Activated CD4-positive, alpha-beta T cell treated with anti-CD3 and anti-CD28 coated beads, Interleukin-2, Interleukin-4, amounts not matched to agents 100 ng/mL and 50 ng/mL, durations not matched to agents 16 hours and 8 hours (primary cell): ENCODE results near the gene SOX18.

Experiments
- DNase-seq: peaks from one replicate; pipeline ENCODE4 v3.0.0-alpha.2; 2020; ENCODE audit warnings: low spot score

SOX18 gene

GRCh38 chr20:64038565-64039292 is 10.7 kb downstream of the SOX18 start:
- peak; percentile 74 for DNase-seq

- DNase-seq, result no peak
Measured at GRCh38 chr20:64038224-64038564, 11.2 kb downstream of the SOX18 start.

GRCh38 chr20:64037498-64038213 is 11.8 kb downstream of the SOX18 start:
- no peak for DNase-seq

DNA sequence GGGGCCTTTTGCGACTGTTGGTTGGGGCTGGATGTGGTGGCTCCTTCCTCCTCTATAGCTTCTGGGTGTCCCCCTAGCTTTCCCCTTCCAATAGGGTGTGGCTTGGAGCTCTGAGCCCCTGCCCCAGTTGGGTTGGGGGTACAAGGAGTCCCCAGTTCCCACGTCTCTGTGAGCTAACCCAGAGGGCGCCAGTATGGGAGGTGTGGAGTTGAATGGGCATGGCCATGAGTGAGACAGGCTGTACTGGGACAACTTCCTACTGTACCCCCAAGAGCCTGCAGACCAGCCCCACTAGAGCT is 12.3 kb downstream of the SOX18 start:
- no peak for DNase-seq

DNA sequence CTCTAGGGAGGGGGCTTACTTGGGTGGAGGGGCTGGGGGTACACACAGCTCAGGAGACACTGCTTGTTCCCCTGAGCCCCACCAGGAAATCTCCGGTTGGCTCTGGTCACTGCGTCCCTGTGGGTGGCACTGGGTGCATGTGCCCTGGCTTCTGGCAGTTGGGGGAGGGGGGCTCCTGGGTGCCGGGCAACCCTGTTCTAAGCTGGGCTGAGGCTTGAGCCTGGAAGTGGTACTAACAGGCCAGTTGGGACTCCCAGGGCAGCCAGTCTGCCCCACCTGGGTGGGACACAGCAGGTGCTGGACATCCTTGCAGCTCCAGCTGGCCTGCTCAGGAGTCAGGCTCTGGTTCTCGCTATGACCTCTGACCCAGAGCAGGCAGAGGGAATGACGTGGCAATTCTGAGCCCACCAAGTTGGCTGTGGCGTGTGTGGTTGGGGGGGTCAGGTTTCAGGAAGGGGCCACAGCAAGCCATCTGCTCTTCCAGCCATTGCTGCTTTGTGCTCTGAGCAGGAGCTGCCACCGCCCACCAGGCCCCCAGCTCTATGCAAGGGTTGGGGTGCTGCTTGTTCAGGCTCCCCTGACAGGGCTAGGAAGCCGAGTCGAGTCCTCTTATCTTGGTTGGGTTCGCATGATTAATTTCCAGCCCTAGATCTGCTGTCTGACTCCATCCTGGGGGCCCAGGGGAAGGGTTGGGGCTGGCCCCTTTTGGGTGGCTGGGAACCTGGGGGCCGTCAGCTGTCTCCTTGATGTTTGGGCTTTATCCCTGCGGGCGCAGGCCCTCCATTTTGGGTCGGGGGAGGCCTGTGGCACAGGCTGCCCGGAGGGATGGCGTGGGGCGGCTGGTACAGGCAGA is 12.9 kb downstream of the SOX18 start:
- no peak for DNase-seq

DNA sequence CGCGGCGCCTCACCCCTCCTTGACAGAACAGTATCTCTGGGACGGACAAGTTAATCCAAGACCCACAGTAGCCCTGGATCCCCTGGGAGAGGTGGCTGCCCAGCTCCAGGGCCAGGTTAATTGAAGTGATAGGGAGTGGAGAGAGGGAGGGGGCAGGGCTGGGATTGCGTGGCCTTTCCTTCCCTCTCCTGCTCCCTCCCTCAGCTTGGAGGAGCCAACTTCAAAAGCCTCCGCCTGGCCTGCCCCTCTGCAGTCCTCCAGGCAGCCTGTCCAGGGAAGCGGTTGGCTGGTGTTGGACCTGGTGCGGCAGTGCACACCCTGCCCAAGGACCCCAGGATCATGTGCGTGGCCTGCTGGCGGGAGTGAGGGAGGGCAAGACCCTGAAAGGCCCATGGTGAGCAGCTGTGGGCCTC is 13.5 kb downstream of the SOX18 start, which contains the start of gene C20orf204:
TSS of gene C20orf204 (plus strand) at position 250 of the 413 bp plus-strand sequence. CDS start at position 392, 142 bp downstream.
- no peak for DNase-seq

- peak; percentile 74 for DNase-seq
Measured at GRCh38 chr20:64035066-64035932, 14.1 kb downstream of the SOX18 start.

DNA sequence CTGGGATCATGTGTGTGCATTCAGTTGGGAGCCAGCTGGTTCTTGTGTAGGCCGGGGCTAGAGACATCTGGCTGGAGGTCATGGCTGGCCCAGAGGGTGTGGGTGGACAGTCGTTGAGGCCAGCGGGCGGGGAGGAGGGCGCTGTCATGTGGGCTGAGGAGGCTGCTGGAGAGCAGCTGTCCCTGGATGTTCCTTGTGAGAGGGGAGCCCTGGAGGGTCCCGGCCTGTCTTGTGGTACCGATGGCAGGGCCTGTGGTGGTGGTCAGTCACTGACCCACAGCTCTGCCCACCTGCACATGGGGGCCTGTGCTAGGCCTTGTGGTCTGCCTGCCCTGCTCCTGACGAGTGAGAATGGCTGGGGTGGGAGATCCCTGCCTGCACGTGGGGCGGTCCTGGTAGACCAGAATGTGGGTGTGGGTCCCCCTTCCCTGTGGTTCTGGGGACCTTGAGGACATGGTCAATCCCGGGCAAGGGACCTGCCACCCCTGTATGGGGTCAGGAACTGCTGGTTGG is 15.4 kb downstream of the SOX18 start:
- no peak for DNase-seq

DNA sequence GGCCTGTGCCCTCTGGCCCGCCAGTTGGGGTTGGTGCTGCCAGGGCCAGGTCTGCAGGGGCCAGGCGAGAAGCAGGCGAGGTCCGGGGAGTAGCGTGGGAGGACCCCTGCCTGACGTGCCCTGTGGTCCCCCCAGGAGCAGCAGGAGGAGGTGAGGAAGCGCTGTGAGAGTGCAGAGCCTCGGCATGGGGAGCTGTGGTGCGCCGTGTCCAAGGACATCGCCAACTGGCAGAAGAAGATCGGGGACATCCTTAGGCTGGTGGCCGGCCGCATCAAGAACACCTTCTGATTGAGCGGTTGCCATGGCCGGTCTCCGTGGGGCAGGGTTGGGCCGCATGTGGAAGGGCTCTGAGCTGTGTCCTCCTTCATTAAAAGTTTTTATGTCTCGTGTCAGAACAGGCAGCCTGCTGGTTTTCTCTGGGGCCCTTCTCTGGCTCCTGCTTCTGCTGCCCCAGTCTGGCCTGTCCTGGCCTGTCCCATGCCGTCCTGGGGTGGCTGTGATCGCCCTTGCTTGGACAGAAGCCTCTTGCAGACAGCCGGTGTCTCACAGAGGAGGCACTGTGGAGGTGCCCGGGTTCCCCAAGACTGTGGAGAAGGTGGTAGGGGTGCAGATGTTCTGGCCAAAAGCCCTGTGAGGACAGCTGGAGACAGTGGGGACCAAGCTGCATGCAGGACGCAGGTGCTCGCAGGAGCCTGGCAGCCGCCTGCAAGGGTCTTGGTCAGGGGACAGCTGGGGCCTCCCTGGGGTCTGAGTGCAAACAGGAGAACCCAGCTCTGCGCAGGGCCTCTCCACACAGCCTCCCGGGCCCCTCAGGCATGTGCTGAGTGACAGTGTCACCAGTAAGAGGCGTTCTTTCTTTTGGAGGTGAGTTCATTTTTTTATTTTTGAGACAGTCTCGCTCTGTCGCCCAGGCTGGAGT is 16.5 kb downstream of the SOX18 start:
- no peak for DNase-seq

GRCh38 chr20:64031822-64032314 is 17.6 kb downstream of the SOX18 start:
- DNase-seq, result no peak

DNA sequence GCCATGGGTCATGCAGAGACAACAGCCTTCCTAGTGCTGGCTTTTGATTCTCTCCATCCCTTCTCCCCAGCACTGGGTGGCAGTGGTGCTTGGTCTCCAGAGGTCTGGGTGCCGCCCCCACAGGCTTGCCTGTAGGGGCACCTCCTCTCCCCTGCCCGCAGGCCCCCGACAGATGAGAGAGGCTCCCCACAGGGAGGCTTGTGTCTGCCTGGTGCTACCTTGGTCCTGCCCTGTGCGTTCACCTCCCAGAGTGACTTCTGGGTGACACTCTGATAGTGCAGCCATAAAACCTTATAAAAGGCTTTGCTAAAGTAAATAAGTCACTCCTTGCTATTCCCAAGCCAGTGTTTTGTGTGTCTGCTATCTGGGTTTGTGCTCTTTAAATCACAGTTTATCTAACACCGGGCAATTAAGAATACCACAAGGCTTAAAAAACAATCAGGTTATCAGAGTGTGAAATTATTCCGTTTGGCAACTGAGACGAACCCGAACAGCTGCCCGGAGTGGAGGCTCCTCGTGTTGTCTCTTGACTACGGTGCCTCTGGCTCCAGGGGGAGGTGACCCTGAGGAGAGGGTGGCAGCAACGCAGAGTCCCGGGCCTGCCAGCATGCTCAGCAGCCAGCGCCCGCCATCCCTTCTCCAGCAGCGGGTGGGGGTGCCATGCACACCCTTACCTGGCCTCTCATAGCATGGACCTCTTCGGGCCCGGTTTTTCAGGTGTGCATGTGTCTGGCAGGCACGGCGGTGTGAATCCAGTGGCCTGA is 18.9 kb downstream of the SOX18 start:
- DNase-seq, result no peak

- DNase-seq, result no peak
Measured at GRCh38 chr20:64029293-64030117, 19.9 kb downstream of the SOX18 start.

DNA sequence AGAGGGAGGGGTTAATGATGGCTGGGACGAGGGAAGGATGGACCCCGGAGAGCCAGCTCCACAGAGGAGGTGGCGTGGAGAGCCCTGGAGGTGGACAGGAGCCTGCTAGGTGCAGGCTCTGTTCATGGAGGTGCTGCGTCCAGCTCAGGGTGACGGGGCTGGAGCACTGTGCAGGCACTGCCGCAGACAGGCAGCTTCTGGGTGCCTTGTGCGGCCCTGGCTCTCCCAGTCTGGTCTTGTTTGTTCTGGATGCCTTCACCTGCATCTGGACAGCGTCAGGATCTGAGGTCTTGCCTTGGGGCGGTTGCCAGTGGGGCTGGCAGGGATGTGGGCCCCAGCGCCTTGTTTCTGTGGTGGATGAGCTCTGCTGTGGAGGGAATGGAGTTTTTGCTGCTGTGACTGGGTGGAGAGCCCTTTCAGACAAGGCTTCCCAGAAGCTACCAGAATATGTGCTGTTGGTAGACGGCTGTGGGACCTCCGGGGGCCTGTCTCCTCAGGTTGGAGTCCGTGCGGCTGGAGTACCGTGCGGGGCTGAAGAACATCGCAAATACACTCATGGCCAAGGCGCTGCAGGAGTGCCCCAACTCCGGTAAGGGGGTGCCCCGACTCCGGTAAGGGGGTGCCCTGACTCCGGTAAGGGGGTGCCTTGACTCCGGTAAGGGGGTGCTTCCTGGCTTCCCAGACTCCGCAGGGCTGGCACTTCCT is 21.3 kb downstream of the SOX18 start:
- no peak for DNase-seq

GRCh38 chr20:64025826-64026412 is 23.5 kb downstream of the SOX18 start:
- no peak for DNase-seq

DNA sequence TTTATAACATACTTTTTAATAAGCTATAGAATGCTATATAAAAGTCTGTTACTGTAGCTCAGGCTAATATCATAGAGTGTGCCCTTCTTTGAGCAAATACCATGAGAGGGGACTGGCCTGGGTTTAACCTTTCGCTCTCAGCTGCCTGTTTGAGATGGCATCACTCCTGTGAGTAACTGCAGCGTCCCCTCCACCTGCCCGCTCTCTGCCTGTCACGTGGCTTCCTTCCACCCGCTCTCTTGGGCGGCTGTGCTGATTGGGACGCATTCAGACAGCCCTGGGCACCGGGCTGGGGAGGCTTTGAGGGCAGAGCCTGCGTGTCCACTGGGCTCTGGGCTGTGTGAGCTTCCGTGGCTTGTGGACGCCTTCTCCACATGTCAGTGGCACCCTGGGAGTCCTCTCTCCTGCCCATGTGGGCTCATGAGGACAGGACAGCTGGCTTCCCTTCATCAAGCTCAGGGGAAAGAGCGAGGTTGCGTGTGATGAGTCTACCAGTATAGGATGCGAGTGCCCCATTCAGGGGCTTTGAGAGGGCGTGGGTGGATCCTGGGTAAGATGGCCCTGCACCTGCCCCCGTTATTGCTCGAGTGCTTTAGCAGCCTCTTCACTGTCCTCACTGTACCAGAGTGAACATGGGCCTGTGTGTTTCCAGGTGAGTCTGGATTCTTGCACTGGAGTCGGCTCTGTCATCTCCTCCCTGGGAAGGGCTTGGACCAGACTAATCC is 24.2 kb downstream of the SOX18 start:
- DNase-seq, result no peak

GRCh38 chr20:64024141-64024990 is 25.1 kb downstream of the SOX18 start:
- DNase-seq, result no peak
